ENCODE results near the gene RBM17. TPM values are rescaled to one million over a fixed set of nuclear protein-coding genes. Genes with fewer than 3 reads are reported as not detected.

RBM17 gene
- total RNA-seq, 1 experiment from 2014 or later = 65.4 TPM

DNA sequence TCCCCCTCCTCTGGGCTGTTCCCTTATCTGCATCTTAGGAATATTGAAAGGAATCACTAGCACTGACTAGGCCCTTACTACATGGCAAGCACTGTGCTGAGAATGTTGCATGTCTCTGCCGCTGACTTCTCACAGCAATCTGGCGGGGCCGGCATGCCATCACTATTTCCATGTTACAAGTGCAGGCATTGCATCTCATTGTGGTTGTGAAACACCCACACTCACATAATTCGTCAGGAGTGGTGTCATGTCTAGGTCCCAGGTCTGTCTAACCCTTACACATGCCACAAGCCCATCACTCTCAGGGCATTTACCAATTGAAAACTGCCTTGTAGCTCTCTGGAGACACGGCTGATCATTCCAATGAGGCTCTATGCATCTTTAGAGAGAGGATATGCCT is 18.2 kb upstream of the RBM17 start:
- BruUV-seq (replicated peaks) = no TSS peak
- Histone ChIP-seq H3K27me3 (ENCODE audit: control insufficient read depth, insufficient read depth, low read length) (peaks cover 2% of the 10 kb centered on the region; the same call in 1 of the 2 replicates), H3K36me3 (ENCODE audit: control insufficient read depth, insufficient read depth, low read length) (no peaks in the 10 kb centered on the region), H3K4me1 (ENCODE audit: control insufficient read depth, insufficient read depth, low read length) (no peaks in the 10 kb centered on the region), H3K4me3 (ENCODE audit: low read depth in 2 of 2, low read length in 2 of 2) (no peak overlapping the region), H3K27ac (ENCODE audit: low read length) (no peak overlapping the region), H3K9me3 (ENCODE audit: control insufficient read depth, insufficient read depth, low read depth, low read length) (no peaks in the 10 kb centered on the region)
- in situ Hi-C loops (cut with HindIII; ENCODE audit: low pct_unique_long_range_greater_than_20kb, low sequenced_read_pairs) = no loop called here
- ATAC-seq (no peak), DNase-seq (ENCODE audit: low read depth, low spot score) (no peak)
- POLR2A ChIA-PET = no interaction called here
- intact Hi-C loops (cut with micrococcal nuclease; ENCODE audit: unreplicated experiment) = no loop called here
- TF ChIP-seq SIN3A (IDR thresholded peaks at IDR 0.05; ENCODE audit: borderline replicate concordance, insufficient read depth, low read depth, low read length) (no peak), TCF7L2 (IDR thresholded peaks at IDR 0.05; ENCODE audit: low read depth, low read length) (no peak), POLR2AphosphoS5 (IDR thresholded peaks at IDR 0.05; ENCODE audit: low read depth, low read length) (no peak)
- TF ChIP-seq, protein P1, sequence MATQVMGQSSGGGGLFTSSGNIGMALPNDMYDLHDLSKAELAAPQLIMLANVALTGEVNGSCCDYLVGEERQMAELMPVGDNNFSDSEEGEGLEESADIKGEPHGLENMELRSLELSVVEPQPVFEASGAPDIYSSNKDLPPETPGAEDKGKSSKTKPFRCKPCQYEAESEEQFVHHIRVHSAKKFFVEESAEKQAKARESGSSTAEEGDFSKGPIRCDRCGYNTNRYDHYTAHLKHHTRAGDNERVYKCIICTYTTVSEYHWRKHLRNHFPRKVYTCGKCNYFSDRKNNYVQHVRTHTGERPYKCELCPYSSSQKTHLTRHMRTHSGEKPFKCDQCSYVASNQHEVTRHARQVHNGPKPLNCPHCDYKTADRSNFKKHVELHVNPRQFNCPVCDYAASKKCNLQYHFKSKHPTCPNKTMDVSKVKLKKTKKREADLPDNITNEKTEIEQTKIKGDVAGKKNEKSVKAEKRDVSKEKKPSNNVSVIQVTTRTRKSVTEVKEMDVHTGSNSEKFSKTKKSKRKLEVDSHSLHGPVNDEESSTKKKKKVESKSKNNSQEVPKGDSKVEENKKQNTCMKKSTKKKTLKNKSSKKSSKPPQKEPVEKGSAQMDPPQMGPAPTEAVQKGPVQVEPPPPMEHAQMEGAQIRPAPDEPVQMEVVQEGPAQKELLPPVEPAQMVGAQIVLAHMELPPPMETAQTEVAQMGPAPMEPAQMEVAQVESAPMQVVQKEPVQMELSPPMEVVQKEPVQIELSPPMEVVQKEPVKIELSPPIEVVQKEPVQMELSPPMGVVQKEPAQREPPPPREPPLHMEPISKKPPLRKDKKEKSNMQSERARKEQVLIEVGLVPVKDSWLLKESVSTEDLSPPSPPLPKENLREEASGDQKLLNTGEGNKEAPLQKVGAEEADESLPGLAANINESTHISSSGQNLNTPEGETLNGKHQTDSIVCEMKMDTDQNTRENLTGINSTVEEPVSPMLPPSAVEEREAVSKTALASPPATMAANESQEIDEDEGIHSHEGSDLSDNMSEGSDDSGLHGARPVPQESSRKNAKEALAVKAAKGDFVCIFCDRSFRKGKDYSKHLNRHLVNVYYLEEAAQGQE (IDR thresholded peaks at IDR 0.05; ENCODE audit: insufficient read depth in 1 of 2, low read depth in 2 of 2, low read length in 1 of 2) = no peak
- TF ChIP-seq, protein P2, sequence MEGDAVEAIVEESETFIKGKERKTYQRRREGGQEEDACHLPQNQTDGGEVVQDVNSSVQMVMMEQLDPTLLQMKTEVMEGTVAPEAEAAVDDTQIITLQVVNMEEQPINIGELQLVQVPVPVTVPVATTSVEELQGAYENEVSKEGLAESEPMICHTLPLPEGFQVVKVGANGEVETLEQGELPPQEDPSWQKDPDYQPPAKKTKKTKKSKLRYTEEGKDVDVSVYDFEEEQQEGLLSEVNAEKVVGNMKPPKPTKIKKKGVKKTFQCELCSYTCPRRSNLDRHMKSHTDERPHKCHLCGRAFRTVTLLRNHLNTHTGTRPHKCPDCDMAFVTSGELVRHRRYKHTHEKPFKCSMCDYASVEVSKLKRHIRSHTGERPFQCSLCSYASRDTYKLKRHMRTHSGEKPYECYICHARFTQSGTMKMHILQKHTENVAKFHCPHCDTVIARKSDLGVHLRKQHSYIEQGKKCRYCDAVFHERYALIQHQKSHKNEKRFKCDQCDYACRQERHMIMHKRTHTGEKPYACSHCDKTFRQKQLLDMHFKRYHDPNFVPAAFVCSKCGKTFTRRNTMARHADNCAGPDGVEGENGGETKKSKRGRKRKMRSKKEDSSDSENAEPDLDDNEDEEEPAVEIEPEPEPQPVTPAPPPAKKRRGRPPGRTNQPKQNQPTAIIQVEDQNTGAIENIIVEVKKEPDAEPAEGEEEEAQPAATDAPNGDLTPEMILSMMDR (IDR thresholded peaks at IDR 0.05) = no peak
- CTCF ChIA-PET = no interaction called here

DNA sequence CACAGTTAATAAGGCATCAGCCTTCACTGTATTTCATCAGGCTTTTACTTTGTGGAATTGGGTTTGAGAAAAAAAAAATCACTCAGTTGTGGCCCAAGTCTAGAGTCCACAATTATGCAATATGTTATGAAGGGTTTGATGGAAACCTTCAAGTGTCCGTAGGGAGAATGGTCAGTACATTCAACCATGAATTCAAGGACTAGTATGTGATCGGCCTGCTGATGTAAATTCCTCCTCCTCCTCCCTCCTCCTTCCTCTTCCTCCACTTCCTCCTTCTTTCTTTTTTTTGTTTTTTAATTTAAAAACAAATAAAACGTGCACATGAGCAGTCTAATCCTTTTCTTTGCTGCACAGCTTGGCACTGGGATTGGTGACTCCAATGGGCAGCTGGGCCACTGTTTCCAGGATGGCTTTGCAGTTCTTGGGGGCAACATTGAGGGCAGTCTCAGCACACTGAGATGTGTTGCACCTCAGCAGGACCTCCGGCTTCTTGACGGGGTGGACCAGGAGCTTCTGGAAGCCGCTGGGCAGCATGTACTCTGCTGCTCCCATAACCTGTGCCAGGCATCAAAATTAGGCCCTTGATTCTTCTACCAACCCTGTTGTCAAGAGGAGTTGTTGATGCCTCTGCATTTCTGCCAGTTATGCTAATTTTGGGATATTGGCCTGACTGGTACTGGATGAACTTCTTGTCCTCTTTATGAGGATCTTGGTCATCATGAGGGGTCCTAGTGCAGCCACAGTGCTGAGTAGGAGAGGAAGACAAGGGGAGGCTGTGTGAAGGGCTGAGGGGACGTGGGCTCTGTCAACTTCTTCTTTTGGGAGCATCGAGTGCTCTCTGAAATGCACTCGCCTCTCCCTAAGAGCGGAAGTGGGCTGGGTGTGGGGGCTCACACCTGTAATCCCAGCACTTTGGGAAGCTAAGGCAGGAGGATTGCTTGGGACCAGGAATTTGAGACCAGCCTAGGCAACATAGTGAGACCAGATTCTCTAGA is 17.4 kb upstream of the RBM17 start:
- H3K9me3 ChIP-seq (ENCODE audit: control insufficient read depth, insufficient read depth, low read depth, low read length) = no peaks in the 10 kb centered on the region
- no peak overlapping the region for H3K4me3 ChIP-seq (ENCODE audit: low read depth in 2 of 2, low read length in 2 of 2)
- DNase-seq (ENCODE audit: low read depth, low spot score) (no peak), ATAC-seq (no peak)
- H3K4me1 ChIP-seq (ENCODE audit: control insufficient read depth, insufficient read depth, low read length) = no peaks in the 10 kb centered on the region
- intact Hi-C loops (cut with micrococcal nuclease; ENCODE audit: unreplicated experiment) (no loop called here), in situ Hi-C loops (cut with HindIII; ENCODE audit: low pct_unique_long_range_greater_than_20kb, low sequenced_read_pairs) (no loop called here)
- POLR2A ChIA-PET = no interaction called here
- H3K36me3 ChIP-seq (ENCODE audit: control insufficient read depth, insufficient read depth, low read length) = no peaks in the 10 kb centered on the region
- no peak overlapping the region for H3K27ac ChIP-seq (ENCODE audit: low read length)
- no peak for TF ChIP-seq SIN3A (IDR thresholded peaks at IDR 0.05; ENCODE audit: borderline replicate concordance, insufficient read depth, low read depth, low read length)
- TF ChIP-seq, protein P1 (IDR thresholded peaks at IDR 0.05; ENCODE audit: insufficient read depth in 1 of 2, low read depth in 2 of 2, low read length in 1 of 2) = no peak
- no peak for TF ChIP-seq POLR2AphosphoS5 (IDR thresholded peaks at IDR 0.05; ENCODE audit: low read depth, low read length)
- TF ChIP-seq TCF7L2 (IDR thresholded peaks at IDR 0.05; ENCODE audit: low read depth, low read length) = no peak
- TF ChIP-seq, protein P2 (IDR thresholded peaks at IDR 0.05) = no peak
- 0 out of 2 replicates have a peak, but pooled peaks cover 2% of the 10 kb centered on the region for H3K27me3 ChIP-seq (ENCODE audit: control insufficient read depth, insufficient read depth, low read length)
- CTCF ChIA-PET = no interaction called here
- BruUV-seq (replicated peaks) = no TSS peak

Measured in Panc1 (cell line).